Neural cell (in vitro differentiated cells): Measurements from ENCODE around the gene FAM20C. TPM values are rescaled to one million over a fixed set of nuclear protein-coding genes. Genes with fewer than 3 reads are reported as not detected.

Experiments
- H2AFZ ChIP-seq: fragments of 200-600, 300-800 bp; sonication (generic), shearing (Covaris generic); 2 replicates; pipeline ENCODE4 v1.6.0; 2014; ENCODE audit warnings: low read depth, mild to moderate bottlenecking, antibody characterized with exemption, low read length, moderate library complexity
- H3F3A ChIP-seq: fragments of 200-600 bp; shearing (Covaris generic); 2 replicates; pipeline ENCODE4 v1.6.1; 2016; ENCODE audit warnings: mild to moderate bottlenecking, moderate library complexity, mixed read lengths, antibody characterized with exemption, low read length; ENCODE audit not compliant: insufficient read depth, poor library complexity, severe bottlenecking
- H3K27ac ChIP-seq: fragments of 200-600, 300-800 bp; sonication (generic), shearing (Covaris generic); 2 replicates; pipeline ENCODE4 v1.5.1; 2014; ENCODE audit warnings: mild to moderate bottlenecking, low read length, moderate library complexity
- H3K27me3 ChIP-seq: fragments of 300-800, 200-600 bp; sonication (generic), shearing (Covaris generic); 2 replicates; pipeline ENCODE4 v1.6.0; 2014; ENCODE audit warnings: mild to moderate bottlenecking, low read depth, low read length, moderate library complexity; ENCODE audit not compliant: insufficient read depth
- H3K36me3 ChIP-seq: fragments of 300-800, 200-600 bp; sonication (generic), shearing (Covaris generic); 2 replicates; pipeline ENCODE4 v1.5.1; 2014; ENCODE audit warnings: mild to moderate bottlenecking, antibody characterized with exemption, low read length, moderate library complexity; ENCODE audit not compliant: insufficient read depth
- H3K4me2 ChIP-seq: fragments of 300-800, 200-600 bp; sonication (generic), shearing (Covaris generic); 2 replicates; pipeline ENCODE4 v1.6.0; 2014; ENCODE audit warnings: mild to moderate bottlenecking, low read length
- H3K4me3 ChIP-seq: fragments of 300-800, 200-600 bp; sonication (generic), shearing (Covaris generic); 2 replicates; pipeline ENCODE4 v1.5.1; 2014; ENCODE audit warnings: mild to moderate bottlenecking, low read length, moderate library complexity
- H3K79me2 ChIP-seq: fragments of 200-600 bp; shearing (Covaris generic); replicated peaks from 2 replicates; pipeline ENCODE4 v1.6.0; 2014; ENCODE audit warnings: mild to moderate bottlenecking, low read length, moderate library complexity; ENCODE audit not compliant: insufficient read depth
- H3K9ac ChIP-seq: fragments of 300-800, 200-600 bp; sonication (generic), shearing (Covaris generic); 2 replicates; pipeline ENCODE4 v1.6.1; 2016; ENCODE audit warnings: mild to moderate bottlenecking, low read length, mixed read lengths
- H3K9me2 ChIP-seq: fragments of 200-600 bp; shearing (Covaris generic); 2 replicates; pipeline ENCODE4 v1.6.1; 2016; ENCODE audit warnings: mild to moderate bottlenecking, low read length, mixed read lengths; ENCODE audit not compliant: insufficient read depth
- H3K9me3 ChIP-seq: fragments of 200-600, 300-800 bp; sonication (generic), shearing (Covaris generic); 2 replicates; pipeline ENCODE4 v1.6.1; 2016; ENCODE audit warnings: mild to moderate bottlenecking, mixed run types, low read length, moderate library complexity, mixed read lengths
- H4K20me1 ChIP-seq: fragments of 200-600 bp; shearing (Covaris generic); 2 replicates; pipeline ENCODE4 v1.6.1; 2016; ENCODE audit warnings: mild to moderate bottlenecking, mixed run types; ENCODE audit not compliant: insufficient read depth
- EP300 ChIP-seq: fragments of 450-650 bp; conservative IDR thresholded peaks from 2 replicates; pipeline ENCODE4 v1.6.1; 2014; ENCODE audit warnings: antibody characterized with exemption, mild to moderate bottlenecking, moderate library complexity; ENCODE audit not compliant: poor library complexity, severe bottlenecking
- EZH2 ChIP-seq: fragments of 200-600, 300-800 bp; shearing (Covaris generic), sonication (generic); IDR thresholded peaks from 2 replicates; pipeline ENCODE4 v1.6.1; 2014; ENCODE audit warnings: antibody characterized with exemption, low read length, borderline replicate concordance, mild to moderate bottlenecking; ENCODE audit not compliant: insufficient read depth, poor library complexity, severe bottlenecking
- MXI1 ChIP-seq: fragments of 450-650 bp; conservative IDR thresholded peaks from 2 replicates; pipeline ENCODE4 v1.6.1; 2014; ENCODE audit warnings: antibody characterized with exemption, mild to moderate bottlenecking; ENCODE audit not compliant: poor library complexity, severe bottlenecking
- POLR2AphosphoS5 ChIP-seq: IDR thresholded peaks from 2 replicates; pipeline ENCODE4 v1.6.1; 2012
- RAD21 ChIP-seq: fragments of 450-650 bp; conservative IDR thresholded peaks from 2 replicates; pipeline ENCODE4 v1.6.1; 2014; ENCODE audit warnings: antibody characterized with exemption, mild to moderate bottlenecking, moderate library complexity
- REST ChIP-seq: IDR thresholded peaks from 2 replicates; pipeline ENCODE4 v1.6.1; 2012; ENCODE audit warnings: borderline replicate concordance
- SMC3 ChIP-seq: fragments of 450-650 bp; conservative IDR thresholded peaks from 2 replicates; pipeline ENCODE4 v1.6.1; 2014; ENCODE audit warnings: antibody characterized with exemption, mild to moderate bottlenecking, moderate library complexity; ENCODE audit not compliant: poor library complexity
- TAF1 ChIP-seq: IDR thresholded peaks from 2 replicates; pipeline ENCODE4 v1.6.1; 2012; ENCODE audit warnings: low read depth
- polyA plus RNA-seq: library from polyadenylated mRNA; depleted of rRNA; stranded (reverse); fragments of >200 nt; gene quantifications from 2 replicates; pipeline ENCODE4 v1.2.3, GENCODE V29; 2014
- TF ChIP-seq, protein P1 (sequence below): fragments of 450-650 bp; IDR thresholded peaks from 2 replicates; pipeline ENCODE4 v1.5.1; 2014; ENCODE audit warnings: antibody characterized with exemption, mild to moderate bottlenecking, moderate library complexity; ENCODE audit not compliant: poor library complexity, severe bottlenecking

Gene FAM20C
- polyA plus RNA-seq, 1 donor from 2014 or later: 22.7 TPM

- H3F3A ChIP-seq: no peaks in the 10 kb centered on the region
- H4K20me1 ChIP-seq: no peaks in the 10 kb centered on the region
- no peak overlapping the region for H3K9ac ChIP-seq
- no peak overlapping the region for H2AFZ ChIP-seq
- no peaks in the 10 kb centered on the region for H3K79me2 ChIP-seq
- TF ChIP-seq POLR2AphosphoS5 (no peak), REST (no peak)
- H3K9me3 ChIP-seq: no peaks in the 10 kb centered on the region
- no peak overlapping the region for H3K4me2 ChIP-seq
- H3K27ac ChIP-seq: no peak overlapping the region
- no peaks in the 10 kb centered on the region for H3K27me3 ChIP-seq
- no peaks in the 10 kb centered on the region for H3K9me2 ChIP-seq
- H3K4me3 ChIP-seq: no peak overlapping the region
- H3K36me3 ChIP-seq: no peaks in the 10 kb centered on the region
Measured at GRCh38 chr7:207418-208129, 15.2 kb downstream of the FAM20C start.

GRCh38 chr7:208130-208673, 15.8 kb downstream of the FAM20C start:
- Histone ChIP-seq H3K4me3 (no peak overlapping the region), H3K36me3 (no peaks in the 10 kb centered on the region), H4K20me1 (no peaks in the 10 kb centered on the region), H3K9me3 (no peaks in the 10 kb centered on the region), H2AFZ (no peak overlapping the region), H3K9me2 (no peaks in the 10 kb centered on the region), H3K79me2 (no peaks in the 10 kb centered on the region), H3K27ac (no peak overlapping the region), H3F3A (no peaks in the 10 kb centered on the region), H3K9ac (no peak overlapping the region), H3K27me3 (no peaks in the 10 kb centered on the region), H3K4me2 (no peak overlapping the region)
- no peak for TF ChIP-seq EZH2
- TF ChIP-seq REST: no peak
- no peak for TF ChIP-seq TAF1
- TF ChIP-seq, protein P1, sequence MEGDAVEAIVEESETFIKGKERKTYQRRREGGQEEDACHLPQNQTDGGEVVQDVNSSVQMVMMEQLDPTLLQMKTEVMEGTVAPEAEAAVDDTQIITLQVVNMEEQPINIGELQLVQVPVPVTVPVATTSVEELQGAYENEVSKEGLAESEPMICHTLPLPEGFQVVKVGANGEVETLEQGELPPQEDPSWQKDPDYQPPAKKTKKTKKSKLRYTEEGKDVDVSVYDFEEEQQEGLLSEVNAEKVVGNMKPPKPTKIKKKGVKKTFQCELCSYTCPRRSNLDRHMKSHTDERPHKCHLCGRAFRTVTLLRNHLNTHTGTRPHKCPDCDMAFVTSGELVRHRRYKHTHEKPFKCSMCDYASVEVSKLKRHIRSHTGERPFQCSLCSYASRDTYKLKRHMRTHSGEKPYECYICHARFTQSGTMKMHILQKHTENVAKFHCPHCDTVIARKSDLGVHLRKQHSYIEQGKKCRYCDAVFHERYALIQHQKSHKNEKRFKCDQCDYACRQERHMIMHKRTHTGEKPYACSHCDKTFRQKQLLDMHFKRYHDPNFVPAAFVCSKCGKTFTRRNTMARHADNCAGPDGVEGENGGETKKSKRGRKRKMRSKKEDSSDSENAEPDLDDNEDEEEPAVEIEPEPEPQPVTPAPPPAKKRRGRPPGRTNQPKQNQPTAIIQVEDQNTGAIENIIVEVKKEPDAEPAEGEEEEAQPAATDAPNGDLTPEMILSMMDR: no peak
- TF ChIP-seq POLR2AphosphoS5: no peak
- TF ChIP-seq RAD21: no peak
- no peak for TF ChIP-seq SMC3
- no peak for TF ChIP-seq EP300
- no peak for TF ChIP-seq MXI1
